Activated CD4-positive, alpha-beta T cell treated with anti-CD3 and anti-CD28 coated beads, Interleukin-10, Interleukin-2, amounts not matched to agents 100 ng/mL and 50 ng/mL, durations not matched to agents 16 hours and 8 hours (primary cell): ENCODE results near the gene DDIT3.
A peak's percentile ranks its signal among the peaks of the same experiment; 100 is the strongest.
"Not testable (repeated sequence)": the region's sequence is repeated elsewhere in the genome, so short reads cannot be mapped to it uniquely, and the experiment has no call there.

ENCODE experiments used
- DNase-seq: peaks from one replicate; pipeline ENCODE4 v3.0.0-alpha.2; 2020

The DDIT3 gene

GRCh38 chr12:57524814-57525614 is 4.7 kb upstream of the DDIT3 start:
- DNase-seq: no peak

- no peak for DNase-seq
These were observed 3.6 kb upstream of the DDIT3 start for GRCh38 chr12:57523706-57524614.

- DNase-seq: peak; percentile 35
These were observed 2.8 kb upstream of the DDIT3 start for GRCh38 chr12:57522887-57523705.

DNA sequence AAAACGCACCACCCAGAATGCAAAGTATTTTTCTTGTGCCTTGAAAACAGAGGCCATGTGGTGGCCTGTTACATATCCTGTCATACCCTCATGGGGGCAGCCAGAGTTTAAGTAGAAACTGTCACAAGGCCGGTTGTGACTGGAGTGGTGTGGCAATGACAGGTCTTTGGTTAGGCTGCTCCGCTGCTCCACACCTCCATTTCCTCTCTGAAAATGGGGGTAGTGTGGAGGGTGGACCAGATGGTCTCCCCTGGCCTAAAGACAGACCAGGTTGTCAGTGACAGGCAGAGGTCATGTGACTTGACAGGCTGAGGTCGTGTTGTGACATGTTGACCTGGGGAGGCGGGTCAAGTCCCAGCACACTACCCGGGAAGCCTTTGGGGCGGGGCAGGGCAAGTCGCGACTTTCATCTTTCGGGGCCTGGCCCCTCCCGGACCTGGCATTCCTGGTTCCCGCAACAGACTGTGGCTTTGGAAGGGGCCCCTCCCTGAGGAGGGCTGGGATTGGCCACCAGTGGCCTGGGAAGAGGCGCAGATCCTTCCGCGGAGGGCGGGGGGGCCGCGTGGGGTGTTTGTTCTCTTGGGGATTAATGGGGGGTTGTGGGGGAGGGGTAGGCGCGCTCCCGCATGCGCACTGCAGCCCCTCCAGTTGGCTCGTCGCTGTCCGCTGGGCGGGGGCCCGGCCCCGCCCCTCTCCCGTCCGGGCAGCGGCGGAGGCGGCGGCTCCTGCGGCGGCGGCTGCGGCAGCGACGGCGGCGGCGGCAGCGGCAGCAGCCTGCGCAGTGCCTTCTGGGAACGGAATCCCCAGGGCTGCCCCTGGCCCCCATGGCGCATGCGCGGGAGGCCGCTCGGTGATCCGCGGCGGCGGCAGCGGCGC is 1.9 kb upstream of the DDIT3 start, which contains the start of gene MBD6:
TSS of gene MBD6 (plus strand) at position 814 of the 876 bp plus-strand sequence. CDS start 1,480 bp downstream, outside the sequence.
- peak; percentile 92 for DNase-seq

DNA sequence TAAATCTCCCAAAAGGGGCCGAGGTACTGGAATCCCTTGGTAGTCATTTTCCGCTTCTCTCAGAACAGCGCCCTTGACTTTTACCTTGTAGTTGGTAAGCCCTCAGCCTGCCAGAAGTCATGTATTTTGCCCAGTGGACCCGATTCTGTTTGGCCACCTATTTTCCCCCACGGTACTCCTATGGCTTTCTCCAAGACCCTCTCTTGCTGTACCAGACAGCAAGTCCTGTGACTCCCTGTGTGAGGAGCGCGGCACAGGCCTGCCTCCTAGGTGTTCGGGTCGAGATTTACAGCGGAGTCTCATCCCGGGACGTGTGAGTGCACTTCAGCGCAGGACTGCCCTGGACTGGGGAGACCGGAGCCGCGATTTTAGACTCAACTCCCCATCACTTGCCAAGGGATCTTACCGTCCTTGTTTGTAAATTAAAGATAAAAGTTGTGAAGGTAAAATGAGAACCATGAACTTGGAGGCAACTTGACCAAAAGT is 1.3 kb upstream of the DDIT3 start:
- DNase-seq: no peak

DNA sequence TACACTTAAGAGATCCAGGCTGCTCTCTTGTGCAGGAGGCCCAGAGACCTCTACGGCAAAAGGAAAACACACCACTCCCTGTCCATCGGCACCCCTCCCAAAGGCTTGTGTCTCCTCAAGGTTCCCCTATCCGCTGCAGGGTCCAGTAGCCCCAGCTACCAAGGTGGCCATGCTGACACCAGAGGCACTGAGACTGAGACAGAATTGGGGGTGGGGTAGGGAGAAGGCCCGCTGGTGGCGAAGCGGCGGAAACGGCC is 590 bp downstream of the DDIT3 start:
- peak; percentile 43 for DNase-seq

- DNase-seq: peak; percentile 28
These were observed 1.2 kb downstream of the DDIT3 start for GRCh38 chr12:57518920-57519795.

DNA sequence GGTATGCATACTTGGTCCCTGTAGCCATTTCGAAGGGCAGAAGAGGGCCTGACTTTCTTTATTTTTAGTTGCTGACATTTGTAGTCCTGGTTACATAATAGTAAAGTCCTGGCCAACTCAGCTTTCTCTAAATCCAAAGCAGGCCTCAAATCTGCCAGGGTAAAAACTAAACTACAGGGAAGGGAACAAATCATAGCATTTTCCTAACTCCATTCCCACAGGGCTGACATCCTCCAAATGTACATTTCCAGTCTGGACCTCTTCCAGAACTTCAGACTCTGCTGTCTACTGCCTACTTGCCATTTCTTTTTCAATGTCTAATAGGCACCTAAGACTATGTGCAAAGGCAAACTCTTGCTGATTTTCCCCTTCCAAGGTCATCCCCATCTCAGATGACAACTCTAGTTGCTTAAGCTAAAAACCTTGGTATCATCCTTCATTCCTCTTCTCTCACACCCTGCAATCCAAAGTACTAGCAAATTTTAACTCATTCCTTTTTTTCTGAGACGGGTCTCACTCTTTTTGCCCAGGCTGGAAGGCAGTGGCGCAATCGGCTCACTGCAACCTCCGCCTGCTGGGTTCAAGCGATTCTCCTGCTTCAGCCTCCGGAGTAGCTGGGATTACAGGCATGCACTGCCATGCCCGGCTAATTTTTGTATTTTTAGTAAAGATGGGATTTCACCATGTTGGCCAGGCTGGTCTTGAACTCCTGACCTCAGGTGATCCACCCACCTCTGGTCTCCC is 2.0 kb downstream of the DDIT3 start:
- no peak for DNase-seq

- DNase-seq: not testable (repeated sequence)
These were observed 2.6 kb downstream of the DDIT3 start for GRCh38 chr12:57517718-57518117.

DNA sequence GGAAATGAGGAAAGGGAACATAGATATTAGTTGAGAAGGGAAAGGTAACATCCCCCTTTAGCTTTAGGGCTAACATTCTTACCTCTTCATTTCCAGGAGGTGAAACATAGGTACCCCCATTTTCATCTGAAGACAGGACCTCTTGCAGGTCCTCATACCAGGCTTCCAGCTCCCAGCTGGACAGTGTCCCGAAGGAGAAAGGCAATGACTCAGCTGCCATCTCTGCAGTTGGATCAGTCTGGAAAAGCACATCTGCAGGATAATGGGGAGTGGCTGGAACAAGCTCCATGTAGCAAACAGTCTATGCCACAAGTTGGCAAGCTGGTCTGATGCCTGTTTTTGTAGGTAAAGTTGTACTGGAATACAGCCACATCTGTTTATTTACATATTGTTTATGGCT is 3.1 kb downstream of the DDIT3 start:
- no peak for DNase-seq

- DNase-seq: no peak
These were observed 3.6 kb downstream of the DDIT3 start for GRCh38 chr12:57516617-57517153.

- no peak for DNase-seq
These were observed 4.3 kb downstream of the DDIT3 start for GRCh38 chr12:57515934-57516541.

- no peak for DNase-seq
These were observed 4.8 kb downstream of the DDIT3 start for GRCh38 chr12:57515408-57515933.

DNA sequence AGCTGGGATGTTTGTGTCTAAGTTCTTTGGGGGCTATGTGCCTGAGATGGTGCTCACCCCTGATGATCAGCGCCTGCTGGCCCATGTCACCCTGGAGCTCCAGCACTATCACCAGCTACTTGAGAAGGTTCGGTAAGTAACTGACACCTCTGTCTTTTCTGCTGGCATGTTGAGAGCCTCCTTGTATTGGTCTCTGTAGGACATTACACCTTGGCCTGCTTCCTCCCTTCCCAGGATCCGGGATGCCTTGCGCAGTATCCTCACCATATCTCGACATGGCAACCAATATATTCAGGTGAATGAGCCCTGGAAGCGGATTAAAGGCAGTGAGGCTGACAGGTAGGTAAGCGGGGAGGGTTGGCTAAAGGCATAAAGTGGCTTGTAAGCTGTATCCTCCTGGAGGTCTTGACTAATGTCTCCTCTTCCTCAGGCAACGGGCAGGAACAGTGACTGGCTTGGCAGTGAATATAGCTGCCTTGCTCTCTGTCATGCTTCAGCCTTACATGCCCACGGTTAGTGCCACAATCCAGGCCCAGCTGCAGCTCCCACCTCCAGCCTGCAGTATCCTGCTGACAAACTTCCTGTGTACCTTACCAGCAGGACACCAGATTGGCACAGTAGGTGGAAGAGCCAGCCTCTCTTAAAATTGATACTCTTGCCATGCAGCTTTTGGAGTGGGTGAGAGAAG is 5.5 kb downstream of the DDIT3 start:
- DNase-seq: no peak

DNA sequence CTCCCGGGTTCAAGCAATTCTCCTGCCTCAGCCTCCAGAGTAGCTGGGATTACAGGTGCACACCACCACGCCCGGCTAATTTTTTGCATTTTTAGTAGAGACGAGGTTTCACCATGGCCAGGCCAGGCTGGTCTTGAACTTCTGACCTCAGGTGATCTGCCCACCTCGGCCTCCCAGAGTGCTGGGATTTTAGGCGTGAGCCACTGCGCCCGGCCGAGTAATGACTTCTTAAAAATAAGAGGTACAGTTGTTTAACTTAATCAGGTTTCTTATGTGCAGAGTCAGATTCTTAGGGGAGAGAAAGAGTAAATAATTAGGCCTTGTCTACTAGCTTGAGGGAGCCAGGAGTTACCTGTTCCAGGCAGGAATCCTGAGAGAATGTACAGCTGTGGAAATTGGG is 6.1 kb downstream of the DDIT3 start:
- DNase-seq: not testable (repeated sequence)

DNA sequence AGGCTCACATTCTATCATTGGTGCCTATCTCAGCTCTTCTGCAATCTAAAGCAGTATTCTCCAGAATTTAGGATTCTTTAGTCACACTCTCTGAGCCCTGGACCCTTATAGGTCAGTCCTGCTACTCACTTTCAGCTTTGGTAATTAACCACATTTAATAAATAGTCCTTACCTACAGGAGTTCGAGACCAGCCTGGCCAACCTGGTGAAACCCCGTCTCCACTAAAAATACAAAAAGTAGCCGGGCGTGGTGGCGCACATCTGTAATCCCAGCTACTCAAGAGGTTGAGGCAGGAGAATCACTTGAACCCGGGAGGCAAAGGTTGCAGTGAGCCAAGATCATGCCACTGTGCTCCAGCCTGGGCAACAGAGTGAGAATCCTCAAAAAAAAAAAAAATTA is 6.6 kb downstream of the DDIT3 start:
- not testable (repeated sequence) for DNase-seq

DNA sequence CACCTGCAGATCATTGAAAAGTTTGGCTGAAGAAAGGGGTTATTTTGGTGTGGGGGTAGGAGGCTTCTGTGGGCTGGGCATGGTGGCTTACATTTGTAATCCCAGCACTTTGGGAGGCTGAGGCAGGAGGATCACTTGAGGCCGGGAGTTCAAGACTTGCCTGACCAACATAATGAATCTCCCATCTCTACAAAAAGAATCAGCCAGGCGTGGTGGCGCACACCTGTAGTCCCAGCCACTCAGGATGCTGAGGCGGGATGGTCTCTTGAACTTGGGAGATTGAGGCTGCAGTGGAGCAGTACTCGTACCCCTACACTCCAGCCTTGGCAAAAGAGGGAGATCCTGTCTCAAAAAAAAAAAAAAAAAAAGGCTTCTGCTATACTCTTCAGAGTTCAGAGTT is 7.0 kb downstream of the DDIT3 start:
- no peak for DNase-seq

GRCh38 chr12:57512665-57513064 is 7.6 kb downstream of the DDIT3 start:
- DNase-seq: no peak
